IPS-15b (cell line): ENCODE data around the gene ERCC2.

Experiments used
- H3K27me3 ChIP-seq: one replicate; pipeline ENCODE4 v1.6.1; 2013; ENCODE audit warnings: low read length; ENCODE audit not compliant: control insufficient read depth, insufficient read depth
- H3K36me3 ChIP-seq: one replicate; pipeline ENCODE4 v1.6.1; 2013; ENCODE audit warnings: low read length; ENCODE audit not compliant: control insufficient read depth, insufficient read depth
- H3K4me1 ChIP-seq: one replicate; pipeline ENCODE4 v1.6.1; 2013; ENCODE audit warnings: mild to moderate bottlenecking, low read length; ENCODE audit not compliant: control insufficient read depth, insufficient read depth
- H3K4me3 ChIP-seq: one replicate; pipeline ENCODE4 v1.5.1; 2013; ENCODE audit warnings: low read depth, low read length
- H3K9ac ChIP-seq: one replicate; pipeline ENCODE4 v1.6.1; 2013; ENCODE audit warnings: low read depth, mild to moderate bottlenecking, low read length
- H3K9me3 ChIP-seq: one replicate; pipeline ENCODE4 v1.6.1; 2013; ENCODE audit warnings: mild to moderate bottlenecking, low read length; ENCODE audit not compliant: control insufficient read depth, insufficient read depth

ERCC2 gene

GRCh38 chr19:45304141-45304926 lies 66.0 kb downstream of the ERCC2 start:
- Histone ChIP-seq H3K27me3 (peaks cover 18% of the 10 kb centered on the region), H3K4me3 (no peak overlapping the region), H3K36me3 (no peaks in the 10 kb centered on the region), H3K4me1 (peaks cover 3% of the 10 kb centered on the region), H3K9ac (no peak overlapping the region), H3K9me3 (no peaks in the 10 kb centered on the region)

- H3K36me3 ChIP-seq = no peaks in the 10 kb centered on the region
- no peak overlapping the region for H3K4me3 ChIP-seq
- H3K27me3 ChIP-seq = peaks cover 18% of the 10 kb centered on the region
- no peaks in the 10 kb centered on the region for H3K9me3 ChIP-seq
- peaks cover 3% of the 10 kb centered on the region for H3K4me1 ChIP-seq
- H3K9ac ChIP-seq = no peak overlapping the region
Observed at GRCh38 chr19:45303269-45304060, 66.9 kb downstream of the ERCC2 start.

GRCh38 chr19:45302416-45302815 lies 68.0 kb downstream of the ERCC2 start:
- Histone ChIP-seq H3K4me1 (peaks cover 3% of the 10 kb centered on the region), H3K9me3 (no peaks in the 10 kb centered on the region), H3K27me3 (peaks cover 18% of the 10 kb centered on the region), H3K4me3 (no peak overlapping the region), H3K36me3 (no peaks in the 10 kb centered on the region), H3K9ac (no peak overlapping the region)
